RKO (cell line): ENCODE measurements around the gene PGRMC2.
"Not testable (repeated sequence)": the region's sequence is repeated elsewhere in the genome, so short reads cannot be mapped to it uniquely, and the experiment has no call there.

Experiments used
- DNase-seq: peaks from one replicate; pipeline ENCODE4 v3.0.0-alpha.2; 2016; ENCODE audit warnings: low spot score

Gene PGRMC2

GRCh38 chr4:128267171-128267570 is 20.4 kb downstream of the PGRMC2 start:
- DNase-seq, result not testable (repeated sequence)

GRCh38 chr4:128265550-128265949 is 22.1 kb downstream of the PGRMC2 start:
- DNase-seq, result not testable (repeated sequence)

- DNase-seq, result not testable (repeated sequence)
These were observed 27.7 kb downstream of the PGRMC2 start for GRCh38 chr4:128259889-128260288.

GRCh38 chr4:128258166-128258565 is 29.4 kb downstream of the PGRMC2 start:
- not testable (repeated sequence) for DNase-seq

GRCh38 chr4:128256539-128256938 is 31.1 kb downstream of the PGRMC2 start:
- DNase-seq, result no peak

GRCh38 chr4:128255906-128256305 is 31.7 kb downstream of the PGRMC2 start:
- no peak for DNase-seq

GRCh38 chr4:128249787-128250668 is 37.6 kb downstream of the PGRMC2 start:
- peak; percentile 28 for DNase-seq

GRCh38 chr4:128247906-128248305 is 39.7 kb downstream of the PGRMC2 start:
- no peak for DNase-seq

GRCh38 chr4:128245391-128245790 is 42.2 kb downstream of the PGRMC2 start:
- DNase-seq, result not testable (repeated sequence)

GRCh38 chr4:128244379-128244778 is 43.2 kb downstream of the PGRMC2 start:
- peak; percentile 12 for DNase-seq

- DNase-seq, result no peak
These were observed 45.0 kb downstream of the PGRMC2 start for GRCh38 chr4:128242601-128243000.

GRCh38 chr4:128241981-128242380 is 45.6 kb downstream of the PGRMC2 start:
- DNase-seq, result no peak

- peak; percentile 41 for DNase-seq
These were observed 46.1 kb downstream of the PGRMC2 start for GRCh38 chr4:128241425-128241913.

- DNase-seq, result no peak
These were observed 46.6 kb downstream of the PGRMC2 start for GRCh38 chr4:128241019-128241418.

GRCh38 chr4:128234836-128235235 is 52.8 kb downstream of the PGRMC2 start:
- DNase-seq, result no peak

GRCh38 chr4:128232719-128233118 is 54.9 kb downstream of the PGRMC2 start:
- DNase-seq, result no peak

- no peak for DNase-seq
These were observed 58.5 kb downstream of the PGRMC2 start for GRCh38 chr4:128228845-128229795.

GRCh38 chr4:128227991-128228571 is 59.5 kb downstream of the PGRMC2 start:
- DNase-seq, result no peak

- DNase-seq, result no peak
These were observed 62.5 kb downstream of the PGRMC2 start for GRCh38 chr4:128225148-128225547.

GRCh38 chr4:128221586-128221985 is 66.0 kb downstream of the PGRMC2 start:
- DNase-seq, result no peak

- peak; percentile 91 for DNase-seq
These were observed 67.1 kb downstream of the PGRMC2 start for GRCh38 chr4:128220286-128221235.
